SK-MEL-5 (cell line): ENCODE data around the gene KDM4C. TPM values are rescaled to one million over a fixed set of nuclear protein-coding genes. Genes with fewer than 3 reads are reported as not detected.
"Not testable (repeated sequence)": the region's sequence is repeated elsewhere in the genome, so short reads cannot be mapped to it uniquely, and the experiment has no call there.

ENCODE experiments used
- DNase-seq: peaks from one replicate; pipeline ENCODE4 v3.0.0-alpha.2; 2016; ENCODE audit warnings: low read depth, low spot score
- in situ Hi-C: cut with HindIII; loops from 2 replicates; pipeline ENCODE4 v1.10.0; 2016; ENCODE audit warnings: low sequenced_read_pairs, high pct_unique_total_duplicates, low pct_unique_long_range_greater_than_20kb
- total RNA-seq: library from RNA; depleted of rRNA; stranded (reverse); fragments of >200 nt; shearing (Covaris generic); gene quantifications from 2 replicates; pipeline ENCODE4 v1.2.3, GENCODE V29; 2014

The KDM4C gene
- total RNA-seq, 1 experiment from 2014 or later: 13.3 TPM

GRCh38 chr9:6759185-6759977 lies 1.6 kb downstream of the KDM4C start:
- in situ Hi-C loops: no loop called here
- DNase-seq: peak; percentile 29

GRCh38 chr9:6761306-6761705 lies 3.5 kb downstream of the KDM4C start:
- DNase-seq: no peak
- in situ Hi-C loops: no loop called here

- in situ Hi-C loops: no loop called here
- no peak for DNase-seq
These were observed 5.5 kb downstream of the KDM4C start for GRCh38 chr9:6763244-6763643.

- DNase-seq: no peak
- in situ Hi-C loops: no loop called here
These were observed 6.2 kb downstream of the KDM4C start for GRCh38 chr9:6764011-6764410.

GRCh38 chr9:6764523-6764922 lies 6.8 kb downstream of the KDM4C start:
- DNase-seq: no peak
- in situ Hi-C loops: no loop called here

- in situ Hi-C loops: no loop called here
- no peak for DNase-seq
These were observed 7.2 kb downstream of the KDM4C start for GRCh38 chr9:6764950-6765349.

- in situ Hi-C loops: no loop called here
- no peak for DNase-seq
These were observed 7.6 kb downstream of the KDM4C start for GRCh38 chr9:6765396-6765795.

- in situ Hi-C loops: no loop called here
- no peak for DNase-seq
These were observed 8.8 kb downstream of the KDM4C start for GRCh38 chr9:6766606-6767005.

GRCh38 chr9:6768587-6768986 lies 10.8 kb downstream of the KDM4C start:
- in situ Hi-C loops, DNase-seq: not testable (repeated sequence)

GRCh38 chr9:6771722-6772121 lies 13.9 kb downstream of the KDM4C start:
- DNase-seq: no peak
- in situ Hi-C loops: no loop called here

GRCh38 chr9:6777213-6777902 lies 19.6 kb downstream of the KDM4C start:
- no peak for DNase-seq
- in situ Hi-C loops: no loop called here

GRCh38 chr9:6779417-6780241 lies 21.9 kb downstream of the KDM4C start:
- DNase-seq: no peak
- in situ Hi-C loops: no loop called here

- no peak for DNase-seq
- in situ Hi-C loops: no loop called here
These were observed 22.9 kb downstream of the KDM4C start for GRCh38 chr9:6780690-6781089.

GRCh38 chr9:6781476-6781875 lies 23.7 kb downstream of the KDM4C start:
- peak; percentile 90 for DNase-seq
- in situ Hi-C loops: no loop called here

- in situ Hi-C loops: no loop called here
These were observed 24.6 kb downstream of the KDM4C start for GRCh38 chr9:6782345-6782744.

GRCh38 chr9:6782981-6783380 lies 25.2 kb downstream of the KDM4C start:
- in situ Hi-C loops: no loop called here
- DNase-seq: peak; percentile 37

More at GRCh38 chr9:6782345-6782744, 24.6 kb downstream of the KDM4C start:
- no peak for DNase-seq

- no peak for DNase-seq
- in situ Hi-C loops: no loop called here
These were observed 26.0 kb downstream of the KDM4C start for GRCh38 chr9:6783753-6784152.

GRCh38 chr9:6785682-6786081 lies 27.9 kb downstream of the KDM4C start:
- in situ Hi-C loops: no loop called here
- no peak for DNase-seq
